NCI-H1436 treated with DMSO at 0.1 percent for 48 hours (cell line): ENCODE results near the gene CAMKV.
"Not testable (repeated sequence)": the region's sequence is repeated elsewhere in the genome, so short reads cannot be mapped to it uniquely, and the experiment has no call there.

ENCODE experiments used
- DNase-seq: peaks from one replicate; lab custom pipeline; 2025; lab: John Stamatoyannopoulos, UW

The CAMKV gene, protein sequence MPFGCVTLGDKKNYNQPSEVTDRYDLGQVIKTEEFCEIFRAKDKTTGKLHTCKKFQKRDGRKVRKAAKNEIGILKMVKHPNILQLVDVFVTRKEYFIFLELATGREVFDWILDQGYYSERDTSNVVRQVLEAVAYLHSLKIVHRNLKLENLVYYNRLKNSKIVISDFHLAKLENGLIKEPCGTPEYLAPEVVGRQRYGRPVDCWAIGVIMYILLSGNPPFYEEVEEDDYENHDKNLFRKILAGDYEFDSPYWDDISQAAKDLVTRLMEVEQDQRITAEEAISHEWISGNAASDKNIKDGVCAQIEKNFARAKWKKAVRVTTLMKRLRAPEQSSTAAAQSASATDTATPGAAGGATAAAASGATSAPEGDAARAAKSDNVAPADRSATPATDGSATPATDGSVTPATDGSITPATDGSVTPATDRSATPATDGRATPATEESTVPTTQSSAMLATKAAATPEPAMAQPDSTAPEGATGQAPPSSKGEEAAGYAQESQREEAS

DNA sequence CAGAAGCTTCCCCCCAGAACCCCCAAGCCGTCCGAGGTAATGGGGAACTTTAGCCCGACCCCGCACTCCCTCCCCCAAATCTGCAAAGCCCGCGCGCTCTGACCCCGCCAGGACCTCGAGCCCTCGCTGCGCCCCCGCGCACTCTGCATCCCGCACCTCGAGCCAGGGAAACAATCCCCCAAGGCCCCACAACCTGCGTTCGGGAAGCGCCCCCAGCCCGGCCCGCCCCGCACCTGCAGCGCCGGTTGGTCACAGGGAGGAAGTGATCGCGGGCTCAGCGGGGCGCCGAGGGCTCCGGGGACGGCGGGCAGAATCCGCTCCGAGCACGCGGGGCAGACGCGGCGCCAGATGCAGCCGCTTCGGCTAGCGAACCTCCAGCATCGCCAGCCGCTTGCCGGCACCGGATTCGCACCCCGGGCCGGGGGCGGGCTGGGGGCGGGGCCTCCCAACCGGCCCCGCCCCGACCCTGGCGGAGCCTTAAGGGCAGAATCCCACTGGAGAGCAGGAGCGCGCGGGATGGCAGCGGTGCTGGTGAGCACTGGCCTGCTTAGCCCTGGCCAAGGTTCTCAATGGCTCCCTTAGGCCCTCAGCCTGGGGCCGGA lies at the start of gene CAMKV:
TSS of gene CAMKV (minus strand) at position 382 of the 602 bp plus-strand sequence. CDS start 7,518 bp downstream, outside the sequence.
- no peak for DNase-seq

DNA sequence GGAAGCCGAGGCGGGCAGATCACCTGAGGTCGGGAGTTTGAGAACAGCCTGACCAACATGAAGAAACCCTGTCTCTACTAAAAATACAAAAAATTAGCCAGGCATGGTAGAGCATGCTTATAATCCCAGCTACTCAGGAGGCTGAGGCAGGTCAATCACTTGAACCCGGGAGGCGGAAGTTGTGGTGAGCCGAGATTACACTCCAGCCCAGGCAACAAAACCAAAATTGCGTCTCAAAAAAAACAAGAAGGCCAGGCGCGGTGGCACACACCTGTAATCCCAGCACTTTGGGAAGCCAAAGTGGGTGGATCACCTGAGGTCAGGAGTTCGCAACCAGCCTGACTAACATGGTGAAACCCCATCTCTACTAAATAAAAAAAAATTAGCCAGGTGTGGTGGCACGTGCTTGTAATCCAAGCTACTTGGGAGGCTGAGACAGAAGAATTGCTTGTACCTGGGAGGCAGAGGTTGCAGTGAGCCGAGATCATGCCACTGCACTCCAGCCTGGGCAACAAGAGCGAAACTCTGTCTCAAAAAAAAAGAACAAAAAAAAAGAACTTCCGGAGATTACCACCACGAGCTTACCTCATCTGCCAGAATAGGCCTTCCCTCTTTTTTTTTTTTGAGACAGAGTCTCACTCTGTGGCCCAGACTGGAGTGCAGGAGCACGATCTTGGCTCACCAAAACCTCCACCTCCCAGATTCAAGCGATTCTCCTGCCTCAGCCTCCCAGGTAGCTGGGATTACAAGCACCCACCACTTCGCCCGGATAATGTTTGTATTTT lies 48.3 kb upstream of the CAMKV start:
- DNase-seq, result not testable (repeated sequence)

DNA sequence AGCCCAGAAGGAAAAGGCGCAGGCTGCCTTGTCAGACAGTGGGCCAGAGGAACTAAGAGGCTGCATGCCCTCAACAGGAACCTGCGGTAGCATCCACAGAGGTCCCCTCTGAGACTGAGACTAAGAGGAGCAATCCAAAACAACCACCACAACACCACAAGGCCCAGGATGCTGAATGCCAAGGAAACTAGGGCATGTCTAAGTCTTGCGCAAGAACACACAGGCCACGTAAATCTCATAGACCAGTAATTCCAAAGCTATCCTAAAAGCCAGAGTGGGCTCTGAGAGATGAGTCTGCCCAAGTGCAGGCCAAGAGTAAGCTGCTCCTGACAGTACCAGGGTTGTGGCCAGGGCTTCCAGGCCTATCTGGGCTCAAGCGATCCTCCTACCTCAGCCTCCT lies 47.0 kb upstream of the CAMKV start:
- DNase-seq, result no peak

DNA sequence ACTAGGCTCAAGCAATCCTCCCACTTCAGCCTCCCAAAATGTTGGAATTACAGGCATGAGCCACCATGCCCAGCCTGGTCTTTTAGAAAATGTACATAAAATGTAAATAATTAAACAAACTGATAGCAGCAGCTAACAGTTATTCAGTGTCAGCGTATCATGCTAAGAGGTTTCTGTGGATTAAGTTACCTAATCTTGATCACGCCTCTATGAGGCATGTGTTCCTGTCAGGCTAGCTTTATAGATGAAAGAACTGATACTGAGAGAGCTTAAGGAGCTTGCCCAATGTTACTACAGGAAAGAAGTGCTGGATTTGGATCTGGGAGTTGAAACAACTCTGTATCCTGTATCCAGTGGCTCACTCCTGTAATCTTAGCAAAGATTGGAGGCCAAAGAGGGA lies 45.2 kb upstream of the CAMKV start:
- DNase-seq, result no peak

DNA sequence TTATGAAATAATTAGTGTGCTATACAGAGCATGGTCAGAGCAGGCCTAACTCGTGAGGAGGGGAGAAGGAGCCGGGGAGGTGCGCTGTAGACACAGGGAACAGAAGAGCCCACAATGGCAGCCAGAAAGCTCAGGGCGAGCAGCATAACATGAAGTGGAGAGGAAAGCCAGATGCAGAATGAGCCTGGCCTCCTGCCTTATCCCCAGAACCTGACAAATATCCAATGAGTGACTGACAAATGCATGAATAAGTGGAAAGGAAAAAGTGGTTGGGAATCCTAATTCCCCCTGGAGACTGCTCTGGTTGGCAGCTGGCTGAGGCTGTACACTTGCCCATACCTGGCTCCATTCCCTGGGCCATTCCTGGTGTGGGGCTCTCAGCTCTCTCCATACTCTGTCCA lies 43.2 kb upstream of the CAMKV start:
- DNase-seq, result no peak

DNA sequence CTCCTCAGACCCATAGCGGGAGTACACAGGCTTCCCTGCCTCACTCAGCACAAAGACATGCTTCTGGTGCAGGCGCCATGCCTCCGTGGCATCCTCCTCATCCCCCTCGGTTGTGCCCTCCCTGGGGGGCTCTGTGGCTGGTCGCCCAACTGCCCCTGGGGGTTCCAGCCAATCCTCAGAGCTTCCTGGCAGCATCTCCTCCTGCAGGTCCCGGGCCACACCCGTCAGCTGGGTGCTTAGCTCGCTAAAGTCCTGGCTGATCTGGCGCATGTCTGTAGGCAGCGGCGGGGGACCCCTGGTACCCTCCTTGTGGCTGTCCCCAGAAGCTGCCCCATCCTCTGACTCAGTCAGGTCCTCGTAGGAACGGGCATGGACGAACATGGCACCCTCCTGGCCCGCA lies 41.9 kb upstream of the CAMKV start:
- DNase-seq, result no peak

DNA sequence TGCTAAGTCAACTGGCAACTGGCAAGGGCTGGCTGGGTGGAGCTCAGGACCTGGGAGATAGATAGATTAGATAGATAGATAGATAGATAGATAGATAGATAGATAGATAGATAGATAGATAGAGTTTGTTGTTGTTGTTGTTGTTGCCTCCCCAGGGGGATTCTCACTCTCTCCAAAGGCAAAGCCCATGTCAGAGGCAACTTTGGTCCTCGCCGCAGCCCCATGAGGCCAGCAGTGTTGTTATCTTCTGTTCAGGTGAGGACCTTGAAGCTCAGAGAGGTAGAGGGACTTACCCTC lies 41.4 kb upstream of the CAMKV start:
- no peak for DNase-seq

DNA sequence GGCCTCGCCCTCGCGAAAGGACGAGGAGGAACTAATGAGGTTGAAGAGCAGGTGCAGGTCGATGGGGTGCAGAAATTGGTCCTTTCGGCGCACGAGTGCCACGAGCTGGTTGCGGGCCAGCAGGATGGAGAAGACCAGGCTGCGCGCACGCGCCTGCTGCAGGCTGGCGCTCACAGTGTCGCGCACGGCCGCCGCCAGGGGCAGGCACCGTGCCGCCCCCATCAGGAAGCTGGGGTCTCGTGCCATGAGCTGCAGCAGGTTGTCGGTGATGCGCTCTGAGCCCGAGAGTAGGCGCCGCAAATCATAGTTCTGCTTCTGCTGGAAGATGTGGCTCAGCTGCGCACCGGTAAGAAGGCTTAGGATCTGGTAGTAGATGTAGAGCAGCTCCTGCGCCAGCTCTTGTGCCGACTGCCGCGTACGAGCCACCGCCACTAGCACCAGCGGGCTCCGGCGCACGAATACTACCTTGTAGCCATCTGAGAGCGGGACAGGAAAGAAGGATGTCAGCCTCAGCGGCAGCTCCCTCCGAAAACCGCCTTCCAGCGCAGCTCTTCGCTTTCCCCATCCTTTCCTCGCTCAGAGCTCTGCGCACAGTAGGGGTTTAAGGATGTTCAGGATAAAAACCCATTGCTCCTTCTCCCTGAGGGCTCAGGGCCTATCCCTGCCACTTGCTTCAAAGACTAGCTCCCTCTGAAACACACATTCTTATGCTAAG lies 40.9 kb upstream of the CAMKV start:
- DNase-seq, result no peak

DNA sequence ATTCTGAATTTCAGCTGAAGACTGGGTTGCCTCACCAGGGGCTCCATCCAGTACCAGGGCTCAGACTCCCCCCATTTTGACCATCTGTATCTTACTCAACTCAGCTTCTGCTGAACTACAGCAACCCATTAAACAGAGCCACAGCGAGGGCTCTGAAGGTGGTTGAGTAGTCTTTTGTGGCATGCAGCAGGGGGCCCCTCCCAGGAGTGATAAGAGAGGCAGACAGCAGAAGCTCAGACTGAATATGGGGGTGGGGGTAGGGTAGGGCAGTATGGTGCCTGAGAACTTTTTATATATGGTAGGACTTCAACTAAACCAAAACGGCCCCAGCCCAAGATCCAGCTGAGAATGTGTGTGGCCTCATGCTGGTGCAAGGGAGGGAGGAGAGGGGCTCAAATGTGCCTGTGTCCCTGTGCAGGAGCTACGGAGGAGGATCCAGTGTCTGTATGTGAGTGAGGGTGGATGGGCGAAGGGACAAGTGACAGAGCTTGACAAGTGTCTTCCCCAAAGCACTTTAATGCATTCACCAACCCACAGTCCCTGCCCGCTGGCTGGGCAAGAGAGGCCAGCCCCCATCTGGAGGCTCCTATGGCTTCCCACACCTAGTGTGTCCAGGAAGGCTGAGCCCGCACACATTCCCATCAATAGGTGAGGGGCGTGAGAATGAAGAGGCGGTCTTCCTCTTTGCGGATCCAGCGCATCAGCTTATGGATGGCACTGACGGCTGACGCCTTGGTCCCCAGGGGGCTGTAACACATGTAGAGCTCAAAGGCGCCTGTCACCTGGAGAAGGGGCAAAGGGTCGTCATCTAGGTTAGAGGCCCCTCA lies 38.9 kb upstream of the CAMKV start:
- DNase-seq, result no peak

DNA sequence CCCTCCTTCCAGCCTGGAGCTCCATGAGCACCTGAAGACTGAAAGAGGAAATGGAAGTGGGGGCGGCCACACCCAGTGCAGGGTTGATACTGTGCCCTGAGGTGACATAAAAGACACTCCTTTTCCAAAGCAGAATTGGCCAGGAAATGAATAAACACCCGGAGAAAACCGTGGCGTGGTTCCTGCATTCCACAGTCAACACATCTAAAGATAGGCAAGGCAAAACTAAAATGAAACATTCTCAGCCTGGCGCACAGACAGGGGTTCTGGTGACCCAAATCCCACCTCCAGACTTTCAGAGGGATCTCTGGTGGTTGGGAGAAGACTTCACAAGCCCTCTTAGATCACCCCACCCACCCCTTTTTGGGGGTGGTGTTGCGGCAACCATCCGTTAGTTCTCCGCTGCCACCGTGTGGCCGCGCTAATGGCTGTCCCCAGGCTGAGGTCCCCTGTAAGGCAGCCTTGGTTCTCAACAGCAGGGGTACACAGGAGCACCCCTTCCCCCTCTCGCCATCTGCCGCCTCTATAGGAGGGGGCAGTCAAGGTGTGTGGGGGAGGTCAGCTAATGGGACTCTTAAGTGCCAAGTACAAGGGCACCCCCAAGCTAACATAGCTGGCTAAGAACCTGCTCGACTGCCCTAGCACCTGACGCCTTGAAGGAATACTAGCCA lies 36.5 kb upstream of the CAMKV start:
- no peak for DNase-seq

DNA sequence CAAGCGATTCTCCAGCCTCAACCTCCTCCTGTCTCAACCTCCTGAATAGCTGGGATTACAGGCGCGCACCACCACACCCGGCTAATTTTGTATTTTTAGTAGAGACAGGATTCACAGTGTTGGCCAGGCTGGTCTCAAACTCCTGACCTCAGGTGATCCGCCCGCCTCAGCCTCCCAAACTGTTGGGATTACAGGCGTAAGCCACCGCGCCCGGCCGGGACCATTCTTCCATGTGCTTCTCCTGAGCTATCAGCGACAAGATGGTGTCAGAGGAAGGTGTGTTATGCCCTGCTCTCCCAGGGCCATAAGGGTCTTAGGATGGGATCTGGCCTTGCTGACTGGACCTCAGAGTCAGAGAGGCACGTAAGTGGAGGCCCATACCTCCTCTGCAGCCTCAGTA lies 34.7 kb upstream of the CAMKV start:
- DNase-seq, result not testable (repeated sequence)

DNA sequence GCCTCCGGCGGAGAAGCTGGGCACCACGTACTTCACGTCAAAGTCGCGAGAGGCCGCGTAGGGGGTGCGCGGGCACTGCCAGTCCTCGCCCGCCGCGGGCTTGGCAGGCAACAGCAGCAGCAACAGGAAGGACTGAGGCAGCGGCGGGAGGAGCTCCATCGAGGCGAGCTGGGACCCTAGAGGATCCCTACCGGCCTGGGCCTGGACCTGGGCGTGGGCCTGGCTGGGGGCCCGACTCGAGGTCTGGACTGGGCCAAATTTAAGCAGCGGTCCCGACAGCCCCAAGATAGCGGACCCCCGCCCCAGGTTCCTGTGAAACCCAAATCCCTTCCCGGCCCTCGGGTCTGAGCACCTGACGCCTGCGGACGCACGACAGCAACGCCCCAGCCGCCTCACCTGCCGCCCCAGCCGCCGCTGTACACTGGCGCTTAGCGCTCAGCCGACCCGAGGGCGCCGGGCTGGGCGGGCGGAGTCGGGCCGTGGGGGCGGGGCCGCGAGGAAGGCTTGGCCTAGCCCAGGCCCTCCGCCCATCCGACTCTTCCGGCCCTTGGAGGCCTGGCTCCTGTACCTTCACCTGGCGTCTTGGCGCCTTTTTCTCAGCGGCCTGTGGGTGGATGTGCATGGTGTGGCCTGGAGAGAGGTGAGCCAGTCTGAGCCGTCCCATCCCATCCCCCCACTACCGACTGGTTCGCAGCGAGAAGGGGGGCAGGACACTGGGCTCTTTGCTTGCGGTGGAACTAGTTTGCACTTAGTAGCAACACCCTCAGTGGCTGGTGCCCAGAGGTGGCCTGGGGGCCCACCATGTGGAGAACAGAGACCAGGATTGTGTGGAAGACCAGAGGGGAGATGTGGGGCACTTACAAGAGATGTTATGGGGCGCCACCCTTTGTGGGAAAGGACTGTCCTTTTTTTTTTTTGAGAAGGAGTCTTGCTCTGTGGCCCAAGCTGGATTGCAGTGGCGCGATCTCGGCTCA lies 34.0 kb upstream of the CAMKV start, which contains the start of gene MST1R:
TSS of gene MST1R (minus strand) at position 423 of the 974 bp plus-strand sequence. CDS start at position 159, 264 bp downstream.
- DNase-seq, result no peak

DNA sequence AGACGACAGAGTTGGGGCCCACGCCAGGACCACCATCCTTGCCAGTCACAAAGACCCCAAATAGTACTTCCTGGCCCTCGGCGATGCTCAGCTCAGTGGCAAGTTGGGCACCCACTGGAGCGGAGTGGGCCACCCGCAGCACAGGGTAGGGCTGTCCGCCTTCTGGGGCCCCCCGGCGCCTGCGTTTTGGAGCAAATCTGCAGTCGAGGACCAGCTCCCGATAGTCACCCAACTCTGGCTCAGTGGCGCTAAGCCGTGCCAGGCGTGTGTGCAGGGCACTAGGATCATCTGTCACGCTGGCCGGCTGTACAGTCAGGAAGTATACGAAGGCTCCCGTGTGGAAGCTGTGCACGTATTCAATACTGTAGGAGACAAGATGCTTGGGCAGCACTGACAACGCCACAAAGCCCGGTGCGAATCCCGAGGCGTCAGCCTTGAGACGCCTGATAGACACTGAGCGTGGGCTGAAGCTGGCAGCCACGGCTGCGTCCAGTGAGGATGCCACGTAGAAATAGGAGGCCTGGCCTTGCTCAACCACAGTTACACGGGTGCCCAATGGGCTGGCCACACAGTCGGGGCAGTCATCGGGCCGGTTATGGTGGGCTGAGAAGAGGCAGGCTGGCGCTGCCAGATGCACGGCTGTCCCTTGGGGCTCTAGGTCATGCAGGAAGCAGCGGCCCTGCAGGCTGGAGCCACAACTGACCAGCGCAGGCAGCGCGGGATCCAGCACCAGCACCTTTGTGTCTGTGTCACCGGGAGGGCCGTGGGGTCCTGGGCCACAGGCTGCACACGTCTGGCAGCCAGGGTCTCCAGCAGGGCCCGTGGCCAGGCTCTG lies 33.0 kb upstream of the CAMKV start:
- DNase-seq, result no peak

DNA sequence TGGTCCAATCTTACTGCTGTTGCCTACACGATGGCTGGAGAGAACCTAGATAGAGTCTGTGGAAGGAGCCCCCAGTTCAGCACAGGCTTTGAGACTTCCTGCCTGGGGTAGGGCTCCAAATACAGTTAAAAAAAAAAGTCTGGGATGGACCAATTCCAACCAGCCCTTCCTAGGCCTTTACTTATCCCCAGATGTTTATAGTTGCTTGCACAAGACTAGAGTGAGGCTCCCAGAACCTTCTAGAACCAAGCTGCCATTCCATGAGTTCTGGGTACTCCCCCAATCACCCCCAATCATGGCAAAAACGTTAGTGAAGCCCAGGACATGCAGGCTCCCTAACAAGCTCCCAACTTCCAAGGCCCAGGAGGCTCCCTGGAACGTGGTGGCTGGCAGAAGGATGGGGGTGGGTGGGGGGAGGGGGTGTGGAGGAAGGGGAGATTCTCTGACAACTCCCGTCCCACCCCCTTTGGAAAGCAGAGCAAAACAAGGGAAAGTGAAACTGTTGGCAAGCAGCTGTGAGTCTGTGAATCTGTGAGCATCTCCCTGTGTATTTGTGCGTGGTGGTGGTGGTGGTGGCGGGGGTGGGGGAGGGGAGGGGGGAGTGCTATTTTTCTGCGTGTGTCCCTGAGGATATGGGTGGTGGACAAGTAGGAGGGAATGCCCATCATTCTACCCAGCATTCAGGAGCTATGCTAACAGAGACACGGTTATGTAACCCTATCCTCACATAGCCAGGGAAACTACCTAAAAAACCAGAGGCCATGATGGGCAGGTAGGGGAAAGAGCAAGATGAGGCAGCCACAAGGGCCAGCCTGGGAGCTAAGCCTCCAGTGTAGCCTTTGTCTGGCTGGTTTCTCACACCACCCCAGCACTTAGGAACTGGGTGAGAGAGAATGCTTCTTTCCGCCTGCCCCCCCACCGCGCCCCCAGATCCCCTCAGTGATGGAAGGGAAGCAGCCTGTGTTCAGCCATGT lies 31.9 kb upstream of the CAMKV start:
- DNase-seq, result no peak

DNA sequence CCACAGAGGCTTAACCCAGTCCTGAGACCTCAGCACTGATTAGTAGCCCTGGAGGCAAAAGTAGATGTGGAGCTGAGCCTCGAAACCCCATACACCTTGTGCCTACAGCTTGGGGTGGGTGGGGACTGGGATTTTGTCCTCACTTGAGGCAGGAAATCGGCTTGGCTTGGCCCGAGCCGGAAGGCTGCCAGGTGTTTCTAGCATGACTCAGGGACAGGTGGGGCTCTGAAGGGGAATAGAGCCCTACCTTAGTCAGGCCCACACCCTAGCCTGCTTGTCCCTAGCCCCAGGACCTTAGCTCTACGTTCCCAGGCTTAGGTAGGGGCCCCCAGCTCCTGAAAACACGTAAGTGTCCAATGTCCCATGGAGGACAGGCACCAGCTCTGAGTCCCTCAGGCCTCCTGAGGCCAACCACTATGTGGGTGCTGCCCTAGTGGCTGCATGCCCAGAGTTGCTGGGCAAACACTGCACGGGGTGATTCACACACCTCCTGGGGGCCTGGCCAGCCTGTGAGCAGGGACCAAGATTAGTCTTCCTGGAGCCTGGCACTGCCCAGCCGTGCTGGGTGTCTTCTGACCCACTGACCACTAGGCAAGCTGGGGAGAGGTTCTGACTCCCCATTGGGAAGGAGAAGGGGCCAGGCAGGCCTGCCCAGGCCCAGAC lies 30.9 kb upstream of the CAMKV start:
- no peak for DNase-seq

DNA sequence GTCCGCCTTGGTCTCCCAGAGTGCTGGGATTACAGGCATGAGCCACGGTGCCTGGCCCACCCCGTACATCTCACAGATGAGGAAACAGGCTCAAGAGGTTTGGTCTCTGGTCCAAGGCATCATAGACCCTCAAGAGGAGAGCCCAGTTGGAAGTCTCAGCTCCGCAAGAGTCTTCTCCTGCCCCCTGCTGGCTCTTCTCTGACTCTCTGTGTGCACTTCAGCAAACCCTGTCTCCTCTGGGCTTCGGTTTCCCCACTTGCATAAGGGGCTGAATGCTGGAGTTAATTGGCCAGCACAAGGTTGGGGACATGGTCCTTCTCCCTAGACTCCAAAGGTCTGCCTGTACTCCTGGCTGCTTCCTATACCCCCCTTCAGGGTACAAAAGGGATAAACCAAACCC lies 30.1 kb upstream of the CAMKV start:
- no peak for DNase-seq

DNA sequence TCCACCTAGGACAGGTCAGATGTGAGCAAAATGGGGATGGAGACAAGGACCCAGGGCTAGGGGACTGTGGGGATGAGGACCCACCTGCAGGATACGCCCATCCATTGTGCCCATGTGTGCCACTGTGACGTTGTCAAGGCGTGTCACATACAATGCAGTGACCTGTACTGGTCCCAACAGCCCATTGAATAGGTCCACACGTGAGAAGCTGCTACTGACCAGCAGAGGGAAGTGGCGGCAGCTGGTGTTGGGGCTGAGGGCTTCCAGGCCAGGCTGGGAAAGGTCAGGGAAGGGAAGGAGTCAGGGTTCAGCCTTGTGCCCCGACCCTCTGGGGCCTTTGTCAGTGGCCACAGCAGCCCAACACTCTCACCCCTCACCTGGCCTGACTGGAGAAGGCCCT lies 29.3 kb upstream of the CAMKV start:
- no peak for DNase-seq
